HG02798 (cell line): ENCODE measurements around the gene SPAG5.

Experiments used
- ATAC-seq: cut with Tn5 transposase; IDR thresholded peaks from one replicate; pipeline ENCODE4 v1.9.1; 2021; ENCODE audit warnings: mild to moderate bottlenecking; ENCODE audit not compliant: unreplicated experiment, poor library complexity

SPAG5 gene, protein sequence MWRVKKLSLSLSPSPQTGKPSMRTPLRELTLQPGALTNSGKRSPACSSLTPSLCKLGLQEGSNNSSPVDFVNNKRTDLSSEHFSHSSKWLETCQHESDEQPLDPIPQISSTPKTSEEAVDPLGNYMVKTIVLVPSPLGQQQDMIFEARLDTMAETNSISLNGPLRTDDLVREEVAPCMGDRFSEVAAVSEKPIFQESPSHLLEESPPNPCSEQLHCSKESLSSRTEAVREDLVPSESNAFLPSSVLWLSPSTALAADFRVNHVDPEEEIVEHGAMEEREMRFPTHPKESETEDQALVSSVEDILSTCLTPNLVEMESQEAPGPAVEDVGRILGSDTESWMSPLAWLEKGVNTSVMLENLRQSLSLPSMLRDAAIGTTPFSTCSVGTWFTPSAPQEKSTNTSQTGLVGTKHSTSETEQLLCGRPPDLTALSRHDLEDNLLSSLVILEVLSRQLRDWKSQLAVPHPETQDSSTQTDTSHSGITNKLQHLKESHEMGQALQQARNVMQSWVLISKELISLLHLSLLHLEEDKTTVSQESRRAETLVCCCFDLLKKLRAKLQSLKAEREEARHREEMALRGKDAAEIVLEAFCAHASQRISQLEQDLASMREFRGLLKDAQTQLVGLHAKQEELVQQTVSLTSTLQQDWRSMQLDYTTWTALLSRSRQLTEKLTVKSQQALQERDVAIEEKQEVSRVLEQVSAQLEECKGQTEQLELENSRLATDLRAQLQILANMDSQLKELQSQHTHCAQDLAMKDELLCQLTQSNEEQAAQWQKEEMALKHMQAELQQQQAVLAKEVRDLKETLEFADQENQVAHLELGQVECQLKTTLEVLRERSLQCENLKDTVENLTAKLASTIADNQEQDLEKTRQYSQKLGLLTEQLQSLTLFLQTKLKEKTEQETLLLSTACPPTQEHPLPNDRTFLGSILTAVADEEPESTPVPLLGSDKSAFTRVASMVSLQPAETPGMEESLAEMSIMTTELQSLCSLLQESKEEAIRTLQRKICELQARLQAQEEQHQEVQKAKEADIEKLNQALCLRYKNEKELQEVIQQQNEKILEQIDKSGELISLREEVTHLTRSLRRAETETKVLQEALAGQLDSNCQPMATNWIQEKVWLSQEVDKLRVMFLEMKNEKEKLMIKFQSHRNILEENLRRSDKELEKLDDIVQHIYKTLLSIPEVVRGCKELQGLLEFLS

DNA sequence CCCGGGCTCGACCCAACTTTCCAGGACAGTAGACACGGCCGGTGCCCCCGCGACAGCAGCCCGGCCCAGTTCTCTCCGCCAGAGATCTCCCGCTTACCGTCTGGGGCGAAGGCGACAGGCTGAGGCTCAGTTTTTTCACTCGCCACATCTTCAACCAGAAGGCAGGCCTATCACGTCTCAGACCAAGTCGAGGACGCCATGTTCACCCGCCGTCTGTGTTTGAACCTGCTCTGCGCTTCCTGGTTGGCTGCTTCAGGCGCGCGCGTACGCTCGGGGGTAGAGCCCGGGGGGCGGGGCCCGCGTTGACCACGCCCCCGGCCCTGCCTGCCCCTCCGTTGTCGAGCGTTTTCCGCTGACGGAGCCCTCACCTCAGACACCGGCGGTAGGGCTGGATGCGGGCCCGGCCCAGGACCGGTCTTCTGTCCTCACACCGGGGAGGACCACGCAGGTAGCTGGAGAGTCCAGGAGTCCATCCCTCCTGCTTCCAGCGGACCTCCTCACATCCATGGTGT lies at the start of gene SPAG5:
TSS of gene SPAG5 (minus strand) at position 227 of the 512 bp plus-strand sequence. CDS start at position 148, 79 bp downstream.
- peak; percentile 85 for ATAC-seq

DNA sequence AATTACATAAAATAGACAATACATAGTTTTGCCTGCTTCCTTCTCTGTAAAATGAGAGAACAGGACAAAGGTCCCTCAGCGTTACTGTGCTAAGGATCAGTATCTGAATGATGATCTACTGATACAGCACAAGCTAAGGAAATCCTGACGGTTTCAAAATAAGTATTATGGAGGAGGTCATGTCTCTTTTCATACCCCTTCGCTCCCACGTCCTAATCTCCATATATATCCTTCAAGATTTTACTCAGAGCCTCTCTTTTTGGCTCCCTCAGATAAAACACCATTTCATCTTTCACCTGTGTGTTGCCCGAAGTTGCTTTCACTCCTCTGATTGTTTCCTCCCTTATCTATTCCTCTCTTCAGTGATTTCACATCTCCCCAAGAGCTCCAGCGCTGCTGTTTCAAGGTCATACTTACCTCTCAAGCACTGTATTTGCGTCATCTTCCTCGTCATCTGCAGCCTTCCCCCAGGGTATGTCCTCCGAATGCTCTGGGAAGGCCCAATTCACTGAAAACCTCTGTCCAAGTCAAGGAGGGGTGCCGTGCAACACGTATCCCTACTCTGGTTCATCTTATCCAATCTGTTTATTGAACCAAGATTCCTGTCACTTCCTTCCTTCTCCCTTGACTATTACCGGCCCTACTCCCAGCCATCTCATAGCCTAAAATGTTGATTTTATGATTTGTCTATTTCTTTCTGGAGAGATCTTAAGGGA lies 47.4 kb upstream of the SPAG5 start:
- no peak for ATAC-seq

DNA sequence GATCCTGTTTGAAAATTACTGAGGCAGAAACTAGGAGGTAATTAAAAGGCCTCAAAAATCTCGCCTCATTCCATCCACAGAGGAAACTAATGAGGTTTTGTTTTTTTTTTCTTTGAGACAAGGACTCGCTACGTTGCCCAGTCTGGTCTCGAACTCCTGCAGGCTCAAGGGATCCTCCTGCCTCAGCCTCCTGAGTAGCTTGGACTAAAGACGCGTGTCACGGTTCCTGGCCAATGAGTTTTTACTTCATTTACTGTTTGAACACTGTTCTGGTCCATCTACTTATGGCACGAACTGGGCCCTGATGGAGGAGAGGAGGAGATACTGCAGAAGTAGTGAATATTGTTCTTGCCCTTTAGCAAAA lies 46.7 kb upstream of the SPAG5 start:
- ATAC-seq: no peak

DNA sequence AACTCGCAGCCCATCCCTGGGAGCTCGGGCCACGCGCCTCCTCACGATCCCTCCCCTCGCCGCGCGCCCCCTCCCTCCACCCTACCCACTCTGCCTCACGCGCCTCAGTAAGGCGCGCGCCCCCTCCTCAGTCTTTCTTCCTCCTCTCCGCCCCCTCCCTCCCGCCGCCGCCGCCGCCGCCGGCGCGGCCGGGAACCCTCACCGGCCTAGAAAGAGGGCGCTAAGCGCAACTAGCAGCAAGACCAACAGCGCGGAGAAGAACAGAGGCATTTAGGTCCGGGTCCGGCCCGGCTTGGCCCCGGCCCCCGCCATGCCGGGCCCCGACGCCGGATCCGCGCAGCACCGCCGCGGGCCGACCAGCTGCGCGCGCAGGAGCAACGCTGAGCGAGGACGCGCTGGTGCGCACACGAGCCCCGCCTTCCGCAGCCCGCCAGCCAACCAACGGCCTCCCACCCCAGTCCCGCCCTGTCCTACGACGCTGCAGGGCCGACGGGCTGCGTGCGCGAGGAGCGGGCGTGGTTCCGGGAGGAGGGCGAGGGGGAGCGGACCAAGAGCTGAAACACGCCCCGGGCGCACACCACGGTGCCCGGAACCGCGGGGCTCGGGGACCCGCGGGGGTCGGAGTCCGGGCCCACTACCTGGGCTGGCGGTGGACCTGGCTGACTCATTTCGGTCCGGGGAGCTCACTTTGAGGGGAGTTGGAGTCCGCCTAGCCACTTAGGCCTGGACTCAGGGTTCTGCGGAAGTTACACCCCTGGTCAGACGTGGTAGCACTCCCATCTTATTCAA lies 46.2 kb upstream of the SPAG5 start, which contains the start of gene BLTP2:
TSS of gene BLTP2 (minus strand) at position 372 of the 789 bp plus-strand sequence. CDS start at position 270, 102 bp downstream.
- peak; percentile 95 for ATAC-seq

DNA sequence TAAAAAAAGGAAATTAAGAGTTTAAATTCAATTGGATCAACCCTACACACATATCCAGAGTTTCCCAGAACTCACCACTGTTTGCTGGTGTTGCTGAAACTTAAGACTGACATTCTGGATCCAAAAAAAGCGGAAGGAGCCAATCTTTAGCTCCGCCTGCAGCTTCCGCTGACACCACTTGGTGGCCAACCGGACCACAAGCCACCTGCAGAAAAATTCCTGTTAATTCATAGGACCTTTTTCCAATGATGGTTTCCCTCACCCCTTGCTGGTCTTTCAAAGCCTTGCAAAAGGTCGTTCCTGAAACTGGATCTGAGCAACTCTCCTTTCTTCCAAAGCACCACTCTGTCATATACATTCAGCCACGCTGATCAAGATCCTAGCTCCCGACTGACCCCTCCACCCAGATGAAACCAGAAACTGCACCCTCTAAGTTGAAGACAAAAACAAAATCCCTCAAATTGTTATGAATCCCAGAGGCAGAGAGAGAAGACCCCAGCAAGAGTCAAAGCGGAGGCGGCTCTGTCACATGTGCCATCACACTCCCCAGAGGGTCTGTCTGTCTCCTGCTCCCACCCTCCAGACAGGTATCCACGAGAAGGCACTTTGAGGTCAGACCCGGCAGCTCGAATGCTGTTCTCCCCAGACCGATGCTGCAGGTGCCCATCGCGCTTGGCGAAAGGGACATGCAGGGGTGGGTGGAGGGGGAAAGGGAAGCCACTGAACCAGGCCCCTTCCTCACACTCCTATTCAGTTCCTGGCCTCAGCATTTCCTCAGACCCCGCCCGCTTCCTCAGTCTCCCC lies 45.4 kb upstream of the SPAG5 start:
- peak; percentile 2 for ATAC-seq

DNA sequence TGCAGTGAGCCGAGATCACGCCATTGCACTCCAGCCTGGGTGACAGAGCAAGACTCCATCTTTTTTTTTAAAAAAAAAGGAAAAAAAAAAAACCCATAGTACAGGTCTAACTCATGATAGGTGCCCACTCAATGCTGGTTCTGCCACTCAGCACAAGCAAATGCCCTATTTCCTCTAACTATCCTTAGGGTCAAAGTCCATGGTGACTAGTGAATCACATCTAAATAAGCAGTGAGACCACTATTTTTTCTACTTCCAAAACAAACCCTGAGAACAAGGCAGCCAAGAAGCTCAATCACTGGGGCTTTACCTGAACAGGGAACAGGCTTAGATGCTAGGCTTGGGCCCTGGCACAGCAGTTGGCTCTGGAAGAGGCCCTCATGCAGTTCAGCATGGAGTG lies 42.8 kb upstream of the SPAG5 start:
- no peak for ATAC-seq

DNA sequence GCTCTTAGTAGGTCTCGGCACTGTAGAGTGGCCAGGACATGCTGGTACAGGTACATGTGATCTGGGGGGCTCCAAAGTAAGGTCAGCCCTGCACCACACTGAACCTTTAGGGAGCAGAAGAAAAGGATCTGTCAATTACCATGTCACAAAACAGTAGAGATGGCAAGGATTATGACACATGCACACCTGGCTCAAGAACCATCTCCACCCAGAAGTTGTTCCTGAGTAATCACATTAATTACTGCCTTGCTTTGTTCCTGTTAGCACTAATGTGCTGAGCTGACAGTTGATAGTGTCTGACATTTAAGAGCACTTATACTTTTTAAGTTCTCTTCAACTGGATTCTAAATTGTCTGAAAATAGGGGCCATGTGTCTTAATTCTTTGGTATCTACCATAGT lies 36.7 kb upstream of the SPAG5 start:
- ATAC-seq: no peak

DNA sequence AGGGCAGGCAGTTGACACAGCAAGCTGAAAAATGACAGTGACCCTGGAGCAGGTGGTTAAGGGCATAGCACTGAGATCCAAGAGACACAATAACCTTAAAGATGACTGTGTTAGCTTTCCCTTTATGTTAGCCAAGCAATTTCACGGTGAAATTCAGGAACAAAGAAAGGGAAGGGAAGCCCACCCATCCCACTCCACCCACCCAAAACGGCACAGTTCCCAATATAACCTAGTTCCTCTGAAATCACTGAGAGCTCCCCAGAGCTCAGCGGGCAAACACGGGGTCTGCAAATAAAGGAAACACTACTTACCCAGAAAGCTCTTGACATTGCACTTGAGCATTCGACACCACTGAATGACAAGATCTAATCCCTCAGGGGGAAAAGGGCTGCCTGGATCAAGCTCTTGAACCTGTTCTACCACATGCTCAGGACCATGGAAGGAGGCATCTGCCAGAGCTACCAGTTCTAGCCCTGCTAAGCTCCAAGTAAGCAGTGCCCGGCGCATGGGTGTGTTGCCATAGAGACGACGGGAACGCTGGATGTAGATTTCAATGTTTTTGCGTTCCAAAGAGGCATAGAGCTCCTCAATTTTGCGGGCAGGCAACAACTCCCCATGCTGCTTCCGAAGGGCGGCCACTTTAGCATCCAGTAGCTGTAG lies 35.5 kb upstream of the SPAG5 start:
- ATAC-seq: no peak

DNA sequence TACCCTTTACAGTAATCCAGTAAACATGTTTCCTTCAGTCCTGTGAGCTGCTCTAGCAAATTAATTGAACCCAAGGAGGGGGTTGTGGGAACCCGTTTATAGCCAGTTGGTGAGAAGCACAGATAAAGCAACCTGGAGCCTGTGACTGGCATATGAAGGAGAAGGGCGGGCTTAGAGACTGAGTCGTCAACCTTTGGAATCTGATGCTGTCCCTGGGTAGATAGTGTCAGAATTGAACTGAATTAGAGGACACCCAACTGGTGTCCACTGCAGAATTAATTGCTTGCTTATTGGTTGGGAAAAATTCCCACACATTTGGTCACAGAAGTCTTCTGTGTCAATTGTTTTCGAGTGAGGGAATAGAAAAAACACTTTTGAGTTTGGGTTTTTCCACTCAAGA lies 28.0 kb upstream of the SPAG5 start:
- ATAC-seq: no peak

DNA sequence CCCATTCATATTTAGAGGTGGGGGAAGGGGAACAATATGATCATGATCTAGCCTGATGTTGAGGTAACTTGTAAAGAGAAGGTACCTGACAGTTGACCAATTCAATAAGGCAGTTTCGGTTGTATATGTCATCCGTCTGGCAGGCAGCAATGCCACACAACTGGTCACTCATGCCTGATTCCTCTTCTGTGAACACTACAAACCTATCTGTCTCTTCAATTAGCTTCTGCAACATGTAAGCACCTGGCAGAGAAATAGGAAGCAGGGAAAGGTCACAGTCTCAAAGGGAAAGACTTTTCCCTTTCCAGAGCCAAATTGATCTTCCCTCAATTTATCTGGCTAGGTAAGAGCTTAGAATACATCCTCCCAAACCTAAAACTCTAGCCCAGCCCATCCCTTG lies 25.3 kb upstream of the SPAG5 start:
- no peak for ATAC-seq

DNA sequence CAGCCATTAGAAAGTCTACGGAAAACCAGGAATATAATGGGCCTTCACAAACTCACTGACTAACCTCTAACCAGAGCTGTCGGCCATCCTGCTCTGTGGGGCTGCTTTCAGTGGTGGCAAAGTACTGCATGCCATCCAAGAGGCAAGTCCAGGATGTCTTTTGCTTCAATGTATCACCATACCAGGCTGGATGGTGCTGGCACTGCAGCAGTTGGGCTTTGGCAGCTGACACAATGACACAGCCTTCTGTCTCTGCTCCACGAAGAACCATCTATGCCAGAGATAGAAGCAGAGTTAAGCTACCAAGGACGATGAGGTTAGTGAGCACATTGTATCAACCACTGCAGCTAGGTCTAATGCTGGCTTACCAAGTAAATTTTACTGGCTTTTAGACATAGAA lies 24.9 kb upstream of the SPAG5 start:
- no peak for ATAC-seq

DNA sequence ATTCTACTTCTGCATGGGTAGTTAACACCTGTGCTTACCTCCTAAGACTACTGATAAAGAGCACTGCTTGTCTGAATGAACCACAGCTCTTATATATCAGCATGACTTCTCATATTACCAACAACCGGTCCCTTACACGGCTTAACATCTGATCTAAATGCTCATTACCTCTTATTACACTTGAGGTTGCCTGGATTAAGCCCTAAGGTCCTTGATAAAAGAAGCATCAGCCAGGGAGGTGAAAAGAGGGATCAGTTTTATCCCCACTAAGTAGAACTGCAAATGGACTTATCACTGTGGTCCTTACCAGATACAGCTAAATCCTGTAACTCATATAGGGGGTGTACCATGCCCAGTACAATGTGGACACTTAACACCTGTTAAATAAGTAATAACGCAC lies 23.4 kb upstream of the SPAG5 start:
- ATAC-seq: no peak

DNA sequence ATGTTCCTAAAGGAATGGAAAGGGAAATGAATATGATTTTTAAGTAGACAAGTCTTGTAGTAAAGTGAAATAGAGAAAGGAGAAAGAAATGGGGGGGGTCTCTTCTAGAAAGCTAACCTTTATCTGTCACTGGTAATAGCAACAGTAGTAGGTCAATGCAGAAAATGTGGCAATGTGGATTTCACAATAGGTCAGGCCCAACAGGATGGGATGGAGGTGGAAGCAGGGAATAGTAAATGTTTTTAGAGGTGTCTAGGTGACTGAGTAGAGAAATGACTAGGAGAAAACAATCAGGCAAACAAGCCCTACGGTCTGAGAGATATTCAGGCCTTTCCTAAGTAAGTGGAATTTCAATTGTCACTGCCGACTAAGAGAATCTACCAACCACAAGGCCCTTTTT lies 21.2 kb upstream of the SPAG5 start:
- no peak for ATAC-seq

DNA sequence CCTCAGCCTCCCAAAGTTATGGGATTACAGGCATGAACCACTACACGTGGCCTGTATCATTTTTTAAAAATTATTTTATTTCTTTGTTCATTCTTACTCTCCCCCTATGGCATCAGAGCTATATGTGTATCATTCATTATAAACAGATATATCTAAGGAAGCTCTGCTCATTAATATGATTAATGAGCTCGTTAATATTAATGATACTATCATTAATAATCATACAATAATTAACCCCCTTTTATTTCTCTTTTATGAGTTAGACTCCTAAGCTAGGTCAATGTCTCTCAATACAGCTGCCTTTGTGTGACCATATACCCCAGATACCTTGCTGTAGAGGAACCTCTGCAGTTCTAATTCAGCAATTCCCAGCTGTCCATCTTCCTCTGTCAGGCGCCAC lies 19.6 kb upstream of the SPAG5 start:
- no peak for ATAC-seq

DNA sequence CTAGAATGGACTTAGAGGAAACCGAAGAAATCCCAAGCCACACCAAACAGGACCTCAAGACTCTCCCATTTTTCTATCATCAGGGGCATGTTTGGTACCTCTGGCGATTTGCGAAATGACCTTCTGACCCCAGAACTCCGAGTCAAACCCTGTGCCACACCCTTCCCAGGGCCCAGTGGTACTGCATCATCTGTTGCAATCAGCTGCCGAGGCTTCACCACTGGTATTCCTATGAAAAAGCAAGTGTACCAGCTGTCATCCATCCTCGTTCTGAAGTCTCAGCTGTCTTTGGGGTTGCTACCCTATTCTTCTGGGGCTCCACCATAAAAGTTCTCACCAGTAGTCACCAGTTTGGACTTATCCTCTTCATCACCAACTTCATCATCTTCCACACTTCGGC lies 17.5 kb upstream of the SPAG5 start:
- ATAC-seq: no peak

DNA sequence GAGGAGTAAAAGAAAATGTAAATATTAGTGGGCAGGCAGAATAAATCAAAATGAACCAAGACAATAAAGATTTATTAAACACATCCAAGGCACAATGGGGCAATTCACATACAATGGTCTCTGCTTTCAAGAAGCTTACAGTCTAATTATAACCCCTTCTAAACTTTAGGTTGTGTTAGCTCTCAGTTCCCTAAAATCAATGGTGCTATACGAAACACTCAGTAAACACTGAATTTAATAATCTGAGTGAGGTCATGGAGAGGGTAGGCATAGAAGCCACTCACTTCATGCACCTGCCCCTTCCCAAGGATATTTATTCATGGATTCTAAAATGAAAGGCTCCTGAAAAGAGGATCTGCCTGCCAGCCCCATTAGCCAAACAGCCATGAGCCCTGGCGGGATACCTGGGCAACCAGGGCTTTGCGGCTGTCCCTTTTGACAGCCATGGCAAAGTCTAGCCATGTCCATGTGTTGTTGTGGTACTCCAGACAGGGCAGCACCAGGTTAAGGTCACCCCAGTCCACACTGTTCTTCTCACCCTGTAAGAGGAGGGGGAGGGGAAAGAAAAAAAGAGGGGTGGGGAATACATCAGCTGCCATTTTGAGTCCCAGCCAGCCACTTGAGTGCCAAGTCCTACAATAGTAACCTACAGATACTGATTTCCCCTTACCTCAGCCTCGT lies 16.6 kb upstream of the SPAG5 start:
- no peak for ATAC-seq

DNA sequence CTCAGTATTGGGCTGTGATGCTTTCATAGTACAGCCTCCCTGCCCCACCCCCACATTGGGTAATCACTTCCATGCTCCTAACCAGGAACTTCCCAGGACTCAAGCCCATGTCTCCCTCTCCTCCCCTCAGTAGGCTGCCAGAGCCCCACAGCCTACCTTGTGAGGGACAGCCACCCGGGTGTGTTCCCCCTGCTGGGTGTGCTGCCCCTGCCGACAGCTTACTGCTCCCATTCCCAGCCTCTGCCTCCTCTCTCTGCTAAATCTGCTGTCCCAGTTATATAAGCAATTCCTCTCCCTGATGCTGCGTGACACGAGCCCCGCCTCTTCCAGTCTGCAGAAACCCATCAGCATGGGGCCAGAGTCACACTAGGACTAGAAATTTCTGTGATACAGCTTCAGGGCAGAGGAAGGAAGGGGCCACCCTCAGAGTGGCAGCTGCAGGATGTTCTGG lies 15.1 kb upstream of the SPAG5 start, which contains the start of gene RSKR:
TSS of gene RSKR (minus strand) at position 255 of the 451 bp plus-strand sequence. CDS start at position 231, 24 bp downstream.
- no peak for ATAC-seq
